Hindlimb muscle (tissue), 1 donor: ENCODE measurements around the gene KRTAP12-2. TPM values are rescaled to one million over a fixed set of nuclear protein-coding genes. Genes with fewer than 3 reads are reported as not detected.
"Not testable (repeated sequence)": the region's sequence is repeated elsewhere in the genome, so short reads cannot be mapped to it uniquely, and the experiment has no call there.

Source experiments
- DNase-seq: peaks from one replicate; pipeline ENCODE4 v3.0.0-alpha.2; 2013
- polyA plus RNA-seq: library from polyadenylated mRNA; unstranded; fragments of 120-200 nt; gene quantifications from one replicate; pipeline ENCODE4 v1.2.1, GENCODE V29; 2013; ENCODE audit not compliant: insufficient read length

Gene KRTAP12-2
- polyA plus RNA-seq, 1 donor = not detected

- DNase-seq = no peak
These were observed 17.1 kb downstream of the KRTAP12-2 start for GRCh38 chr21:44649521-44650100.

- DNase-seq = no peak
These were observed 18.0 kb downstream of the KRTAP12-2 start for GRCh38 chr21:44648557-44649311.

- no peak for DNase-seq
These were observed 19.5 kb downstream of the KRTAP12-2 start for GRCh38 chr21:44647222-44647552.

GRCh38 chr21:44646366-44647221 is 20.1 kb downstream of the KRTAP12-2 start, which contains the start of gene KRTAP10-11:
Gene KRTAP10-11 (plus strand): TSS chr21:44646414. CDS start chr21:44646459, 45 bp downstream.
- not testable (repeated sequence) for DNase-seq

GRCh38 chr21:44644878-44645277 is 21.8 kb downstream of the KRTAP12-2 start:
- DNase-seq = no peak

GRCh38 chr21:44643741-44644310 is 22.9 kb downstream of the KRTAP12-2 start:
- DNase-seq = no peak

GRCh38 chr21:44640761-44641160 is 26.0 kb downstream of the KRTAP12-2 start:
- DNase-seq = no peak

GRCh38 chr21:44639331-44639655 is 27.4 kb downstream of the KRTAP12-2 start:
- no peak for DNase-seq

GRCh38 chr21:44638506-44639330 is 28.0 kb downstream of the KRTAP12-2 start:
- not testable (repeated sequence) for DNase-seq

- not testable (repeated sequence) for DNase-seq
These were observed 28.8 kb downstream of the KRTAP12-2 start for GRCh38 chr21:44637851-44638348.

GRCh38 chr21:44637018-44637850 is 29.5 kb downstream of the KRTAP12-2 start, which contains the start of gene KRTAP10-10:
Gene KRTAP10-10 (plus strand): TSS chr21:44637356. CDS start chr21:44637418, 62 bp downstream.
- DNase-seq = no peak

- no peak for DNase-seq
These were observed 30.3 kb downstream of the KRTAP12-2 start for GRCh38 chr21:44636209-44637017.

GRCh38 chr21:44632067-44632466 is 34.7 kb downstream of the KRTAP12-2 start:
- DNase-seq = no peak

- DNase-seq = no peak
These were observed 36.3 kb downstream of the KRTAP12-2 start for GRCh38 chr21:44630440-44630839.

GRCh38 chr21:44628707-44629391 is 37.9 kb downstream of the KRTAP12-2 start:
- DNase-seq = no peak

- DNase-seq = not testable (repeated sequence)
These were observed 38.9 kb downstream of the KRTAP12-2 start for GRCh38 chr21:44627831-44628233.

GRCh38 chr21:44627181-44627822 is 39.4 kb downstream of the KRTAP12-2 start:
- not testable (repeated sequence) for DNase-seq

GRCh38 chr21:44626673-44627143 is 40.0 kb downstream of the KRTAP12-2 start, which contains the start of gene KRTAP10-9:
Gene KRTAP10-9 (plus strand): TSS chr21:44627093. CDS start chr21:44627172, 79 bp downstream.
- DNase-seq = no peak
